GM12801 (cell line): ENCODE measurements around the gene GPR34.

Experiments used
- CTCF ChIP-seq: IDR thresholded peaks from one replicate; pipeline ENCODE4 v1.5.1; 2011; ENCODE audit warnings: control low read depth; ENCODE audit not compliant: insufficient read length; ENCODE audit errors: extremely low read depth

GPR34 gene

GRCh38 chrX:41716222-41716621 lies 27.4 kb downstream of the GPR34 start:
- TF ChIP-seq CTCF: no peak

- TF ChIP-seq CTCF: no peak
These were observed 28.1 kb downstream of the GPR34 start for GRCh38 chrX:41716767-41717473.

GRCh38 chrX:41718481-41719235 lies 29.9 kb downstream of the GPR34 start:
- no peak for TF ChIP-seq CTCF

- no peak for TF ChIP-seq CTCF
These were observed 31.5 kb downstream of the GPR34 start for GRCh38 chrX:41720125-41720779.

- TF ChIP-seq CTCF: no peak
These were observed 32.8 kb downstream of the GPR34 start for GRCh38 chrX:41721590-41721989.

- TF ChIP-seq CTCF: no peak
These were observed 33.4 kb downstream of the GPR34 start for GRCh38 chrX:41722214-41722613.

- no peak for TF ChIP-seq CTCF
These were observed 34.2 kb downstream of the GPR34 start for GRCh38 chrX:41722816-41723618.
